DMS 273 treated with DMSO at 0.1 percent for 48 hours (cell line): ENCODE data around the gene HDDC2.

Experiments used
- DNase-seq: peaks from one replicate; lab custom pipeline; 2025; lab: John Stamatoyannopoulos, UW

Gene HDDC2, protein sequence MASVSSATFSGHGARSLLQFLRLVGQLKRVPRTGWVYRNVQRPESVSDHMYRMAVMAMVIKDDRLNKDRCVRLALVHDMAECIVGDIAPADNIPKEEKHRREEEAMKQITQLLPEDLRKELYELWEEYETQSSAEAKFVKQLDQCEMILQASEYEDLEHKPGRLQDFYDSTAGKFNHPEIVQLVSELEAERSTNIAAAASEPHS

DNA sequence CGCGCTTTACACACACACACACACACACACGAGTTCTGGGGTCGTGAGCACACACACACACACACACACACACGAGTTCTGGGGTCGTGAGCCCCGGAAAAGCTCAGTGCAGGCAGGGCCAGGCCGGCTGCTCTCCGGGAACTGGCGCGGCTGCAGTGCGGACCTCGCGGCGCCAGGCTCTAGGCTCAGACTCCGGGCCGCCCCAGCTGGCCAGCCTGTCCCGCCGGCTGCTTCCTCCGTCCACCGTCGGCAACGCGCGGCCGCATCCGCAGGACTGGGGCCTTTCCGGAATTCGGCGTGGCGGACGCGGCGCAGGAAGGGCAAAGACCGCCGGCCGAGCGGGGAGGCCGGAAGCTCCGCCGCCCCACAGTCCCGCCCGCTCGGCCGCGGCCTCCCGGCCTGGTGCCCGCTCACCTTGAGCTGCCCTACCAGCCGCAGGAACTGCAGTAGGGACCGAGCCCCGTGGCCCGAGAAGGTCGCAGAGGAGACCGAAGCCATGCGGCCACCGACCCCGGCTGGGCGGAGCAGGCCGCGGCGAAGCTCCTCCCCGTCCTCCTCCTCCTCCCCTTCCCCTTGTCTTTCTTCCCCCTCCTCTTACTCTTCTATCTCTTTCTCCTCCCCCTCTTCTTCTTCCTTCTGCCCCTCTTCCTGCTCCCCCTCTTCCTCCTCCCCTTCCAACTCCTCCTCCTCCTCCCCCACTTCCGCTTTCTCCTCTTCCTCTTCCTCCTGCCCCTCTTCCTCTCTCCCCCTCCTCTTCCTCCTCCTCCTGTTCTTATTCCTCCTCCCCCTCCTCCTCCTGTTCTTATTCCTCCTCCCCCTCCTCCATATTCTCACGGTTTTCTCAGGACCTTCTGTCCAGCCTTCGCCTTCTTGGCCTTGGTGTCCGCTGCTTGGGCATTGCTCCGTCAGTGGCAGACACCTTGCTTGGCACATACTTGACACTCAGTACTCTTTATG, at the start of gene HDDC2:
HDDC2 (minus strand) TSS at position 533 of the 957 bp plus-strand sequence; CDS start at position 498, 35 bp downstream.
- DNase-seq: peak; percentile 65

DNA sequence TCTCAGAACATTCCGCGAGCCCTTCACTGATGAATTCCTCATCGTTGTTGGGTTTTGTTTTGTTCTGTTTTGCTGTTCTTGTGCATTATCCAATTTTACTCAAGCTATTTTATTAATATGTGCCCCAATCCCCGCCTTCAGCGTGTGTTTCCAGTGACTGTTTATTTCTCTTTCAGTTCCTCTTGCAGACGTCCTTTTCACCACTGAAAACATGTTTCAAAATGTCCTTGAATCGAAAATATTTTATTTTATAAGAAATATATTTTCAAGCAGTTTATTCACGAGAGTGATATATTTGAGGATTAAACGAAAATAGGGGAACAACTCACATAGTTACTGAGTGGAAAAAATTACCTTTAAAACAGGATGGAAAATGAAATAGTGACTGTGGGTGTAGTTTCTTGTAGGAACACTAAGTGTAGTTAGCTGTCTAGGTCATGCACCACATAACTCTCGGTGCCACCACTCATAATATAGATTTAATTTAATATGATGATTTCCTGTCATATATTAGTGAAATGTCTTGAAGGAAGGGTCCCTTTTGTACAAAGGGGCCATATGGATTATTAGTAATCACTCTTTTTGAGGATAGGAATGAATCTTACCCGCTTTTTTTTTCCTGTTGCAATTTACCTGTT, 45.3 kb upstream of the HDDC2 start:
- no peak for DNase-seq

DNA sequence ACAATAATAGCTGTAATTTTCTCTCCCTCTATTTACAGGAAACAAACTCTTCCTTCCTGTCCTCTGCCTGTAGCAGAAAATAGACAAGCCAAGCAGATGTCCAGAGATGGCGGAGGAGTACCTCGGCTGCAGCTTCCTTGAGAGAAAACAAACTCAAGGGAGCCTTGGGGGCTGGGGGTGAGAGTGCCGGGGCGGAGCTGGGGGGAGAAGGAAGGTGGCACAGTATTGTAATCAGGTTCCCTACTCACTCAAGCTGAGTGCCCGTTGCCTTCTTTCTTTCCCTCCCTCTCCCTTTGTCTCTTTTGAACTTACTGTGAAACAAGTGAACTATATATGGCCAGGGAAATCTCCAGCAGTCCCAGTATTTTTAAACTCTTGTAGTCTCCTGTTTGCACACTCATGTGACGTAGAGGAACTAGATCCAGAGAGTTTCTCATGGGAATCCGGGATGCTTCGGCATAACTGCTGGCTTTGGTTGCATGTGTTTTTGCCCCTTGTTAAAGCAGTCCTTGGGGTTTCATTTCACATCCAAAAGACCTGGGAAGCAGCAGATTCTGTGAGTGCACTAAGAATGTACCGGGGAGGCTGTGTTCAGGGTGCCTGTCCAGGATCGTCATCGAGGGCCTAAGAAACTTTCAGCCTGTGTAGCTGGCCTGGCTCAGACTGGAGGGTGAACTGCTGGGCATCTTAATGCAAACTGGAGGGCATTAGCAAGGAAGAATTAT, 44.6 kb upstream of the HDDC2 start:
- no peak for DNase-seq

DNA sequence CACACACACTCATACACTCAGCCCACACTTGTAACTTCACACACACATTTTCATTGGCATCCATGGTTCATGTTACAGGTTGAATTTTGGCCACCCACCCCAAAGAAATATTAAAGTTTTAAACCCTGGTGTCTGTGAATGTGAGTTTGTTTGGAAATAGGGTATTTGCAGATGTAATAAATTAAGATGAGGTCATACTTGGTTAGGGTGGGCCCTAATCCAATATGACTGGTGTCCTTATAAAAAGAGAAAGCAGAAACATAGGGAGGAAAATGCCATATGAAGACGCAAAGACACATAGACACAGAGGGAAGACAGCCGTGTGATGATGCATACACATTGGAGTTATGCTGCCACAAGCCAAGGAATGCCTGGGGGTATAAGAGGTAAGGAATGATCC, 39.7 kb upstream of the HDDC2 start:
- no peak for DNase-seq

DNA sequence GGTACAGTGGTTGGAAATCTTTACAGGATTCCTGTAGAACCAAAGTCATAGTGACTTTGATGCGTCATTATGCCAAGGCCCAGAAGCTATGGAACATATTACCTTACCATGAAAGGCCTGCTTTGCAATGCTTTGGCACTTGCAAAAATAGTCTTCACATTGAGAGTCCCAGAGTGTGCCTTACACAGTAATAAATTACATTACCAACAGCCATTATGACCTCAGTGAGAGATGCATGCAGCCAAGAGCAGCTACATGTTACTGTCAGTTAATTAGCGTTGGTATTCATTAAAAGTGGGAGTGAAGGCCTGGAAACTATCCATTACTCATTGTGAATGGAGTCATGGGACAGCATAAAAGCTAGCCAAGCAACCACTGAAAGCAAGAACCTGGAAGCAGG, 39.2 kb upstream of the HDDC2 start:
- no peak for DNase-seq

DNA sequence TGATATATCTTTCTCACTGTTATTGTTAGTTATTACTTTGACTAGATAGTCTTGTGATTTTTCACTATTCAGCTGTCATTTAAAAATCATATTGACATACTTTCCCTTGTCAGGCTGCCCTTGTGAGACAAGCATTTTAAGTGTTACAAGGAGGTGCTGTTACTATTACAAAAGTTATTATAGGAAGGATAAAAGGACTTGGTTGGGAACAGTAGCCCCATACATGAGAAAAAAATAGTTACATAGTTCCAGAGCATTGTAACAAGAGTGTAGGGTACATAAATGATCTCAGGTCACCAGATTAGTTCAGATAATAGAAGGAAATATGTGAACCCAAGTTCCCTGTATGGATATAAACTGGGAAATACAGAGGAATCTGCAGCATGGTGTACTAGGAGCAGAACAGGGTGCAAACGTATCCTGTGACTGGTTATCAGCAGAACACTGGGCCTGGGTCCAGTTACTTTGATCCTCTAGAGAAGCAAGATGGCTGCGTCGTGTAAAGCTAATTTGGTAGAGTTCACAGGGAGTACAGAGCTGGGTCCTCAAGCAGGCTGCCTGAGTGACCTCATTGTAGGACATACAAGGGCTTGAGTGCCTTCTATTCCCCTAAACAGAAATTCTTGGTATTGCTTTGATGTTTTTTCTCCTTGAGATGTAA, 38.5 kb upstream of the HDDC2 start:
- DNase-seq: no peak

DNA sequence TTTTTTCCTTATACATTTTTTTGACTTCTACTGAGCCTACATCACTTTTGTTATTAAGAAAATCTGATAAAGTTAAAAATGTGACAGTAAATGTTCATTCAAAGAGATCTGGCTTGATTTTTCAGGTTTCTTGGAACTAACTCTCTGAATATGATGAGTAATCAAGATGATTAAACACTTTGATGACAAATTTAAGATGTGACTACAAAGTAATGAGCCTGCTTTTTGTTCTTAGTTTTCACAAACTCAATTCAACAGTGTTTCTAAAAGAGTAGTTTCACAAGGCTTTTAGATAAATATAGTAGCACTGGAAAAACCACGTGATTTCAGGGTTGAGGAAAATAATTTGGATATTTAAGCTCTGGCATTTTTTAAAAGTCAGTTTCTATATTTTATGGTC, 37.9 kb upstream of the HDDC2 start:
- no peak for DNase-seq

DNA sequence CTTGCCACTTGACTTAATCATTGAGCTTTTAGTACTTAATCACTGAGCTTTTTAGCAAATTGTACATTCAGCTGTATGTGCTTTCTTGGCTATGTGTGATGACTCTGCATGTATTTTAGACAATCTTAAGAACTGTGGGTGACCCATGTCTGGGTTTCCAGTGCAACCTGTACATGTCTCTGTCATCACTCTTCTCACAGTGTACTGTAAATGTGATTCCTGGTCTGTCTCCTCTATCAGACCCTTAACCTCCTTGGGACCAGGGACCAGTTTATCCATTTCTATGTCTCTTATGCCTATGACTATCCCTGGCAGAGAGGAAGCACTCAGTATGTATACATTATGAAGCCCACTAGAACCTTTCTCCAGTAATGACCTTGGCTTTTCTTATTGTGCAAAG, 36.6 kb upstream of the HDDC2 start:
- DNase-seq: no peak

DNA sequence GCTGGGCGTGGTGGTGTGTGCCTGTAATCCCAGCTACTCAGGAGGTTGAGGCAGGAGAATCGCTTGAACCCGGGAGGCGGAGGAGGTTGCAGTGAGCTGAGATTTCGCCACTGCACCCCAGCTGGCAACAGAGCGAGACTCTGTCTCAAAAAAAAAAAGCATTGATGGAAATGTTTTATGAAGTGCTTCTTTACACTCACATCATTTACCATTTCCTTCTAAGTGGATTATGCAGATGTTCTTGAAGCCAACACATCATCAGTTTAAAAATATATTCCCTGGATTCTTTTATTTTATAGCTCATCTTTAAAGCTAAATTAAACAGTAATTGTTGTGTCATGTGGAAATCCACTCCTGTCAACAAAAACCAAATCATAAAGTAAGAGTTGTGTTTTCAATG, 35.9 kb upstream of the HDDC2 start:
- no peak for DNase-seq

DNA sequence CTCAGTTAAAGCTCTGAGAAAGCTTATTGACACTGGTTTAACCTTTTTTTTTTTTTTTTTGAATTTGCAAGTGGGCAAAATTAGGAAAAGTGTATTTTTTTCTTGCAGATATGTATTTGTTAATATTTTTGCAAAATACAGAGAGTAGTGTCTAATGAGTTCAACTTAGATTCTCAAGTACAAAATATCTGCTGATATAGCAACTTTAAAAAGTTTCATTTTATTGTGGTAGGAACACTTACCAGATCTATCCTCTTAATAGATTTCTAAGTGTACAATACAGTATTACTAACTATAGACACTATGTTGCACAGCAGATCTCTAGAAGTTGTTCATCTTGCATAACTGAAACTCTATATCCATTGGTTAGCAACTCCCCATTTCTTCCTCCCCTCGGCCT, 30.9 kb upstream of the HDDC2 start:
- DNase-seq: no peak

DNA sequence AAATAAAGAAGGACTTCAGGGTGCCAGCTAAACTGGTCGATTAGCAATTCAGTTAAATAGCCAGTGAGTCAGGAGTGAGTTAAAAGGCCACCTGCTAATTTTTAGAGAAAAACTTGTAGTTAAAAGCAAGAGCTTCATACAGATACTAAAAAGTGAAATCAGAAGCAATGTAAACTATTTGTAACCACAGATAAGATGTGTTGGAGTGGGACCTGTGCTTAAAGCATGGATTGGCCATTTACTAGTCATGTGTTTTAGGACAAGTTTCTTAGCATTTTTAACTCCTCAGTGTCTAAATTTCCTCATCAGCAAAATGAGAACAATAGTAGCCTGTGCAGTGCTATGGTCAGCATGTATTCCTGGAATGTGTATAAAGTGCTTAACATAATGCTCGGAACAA, 23.8 kb upstream of the HDDC2 start:
- no peak for DNase-seq

DNA sequence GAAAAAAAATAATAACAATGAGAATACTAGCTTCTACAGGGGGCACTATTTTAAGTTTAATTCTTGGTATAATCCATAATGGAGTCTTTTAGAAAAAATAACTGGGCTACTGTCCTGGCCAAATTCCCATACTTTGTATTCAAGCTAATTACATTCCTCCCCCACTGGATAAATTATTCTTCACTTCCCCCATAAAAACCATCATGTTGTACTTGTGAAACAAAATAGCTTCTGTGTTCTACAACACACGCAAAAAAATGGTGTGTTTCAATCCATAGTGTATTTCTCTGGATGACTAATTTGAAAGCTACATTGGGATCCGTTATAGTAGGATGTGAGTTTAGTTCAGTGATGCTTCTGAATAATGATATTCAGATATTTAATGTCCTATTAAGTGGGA, 21.6 kb upstream of the HDDC2 start:
- no peak for DNase-seq

DNA sequence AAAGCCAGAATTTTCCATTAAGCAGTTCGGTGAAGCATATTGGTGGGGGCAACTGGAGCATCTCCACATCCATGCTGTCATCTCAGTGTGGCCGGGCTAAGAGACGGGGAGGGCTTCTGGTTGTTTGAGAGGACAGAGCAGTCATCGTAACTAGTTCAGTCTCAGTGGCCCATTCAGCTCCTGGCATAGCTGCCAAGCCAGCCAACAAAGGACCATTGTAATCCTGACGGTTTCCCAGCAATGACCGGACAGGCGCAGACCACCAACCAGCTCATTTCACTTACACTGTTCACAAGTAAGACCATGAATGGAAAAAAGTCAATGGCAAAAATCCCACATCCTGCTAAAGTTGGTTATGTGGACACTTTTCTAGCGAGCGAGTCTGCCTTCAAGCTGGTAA, 14.9 kb upstream of the HDDC2 start:
- DNase-seq: no peak

DNA sequence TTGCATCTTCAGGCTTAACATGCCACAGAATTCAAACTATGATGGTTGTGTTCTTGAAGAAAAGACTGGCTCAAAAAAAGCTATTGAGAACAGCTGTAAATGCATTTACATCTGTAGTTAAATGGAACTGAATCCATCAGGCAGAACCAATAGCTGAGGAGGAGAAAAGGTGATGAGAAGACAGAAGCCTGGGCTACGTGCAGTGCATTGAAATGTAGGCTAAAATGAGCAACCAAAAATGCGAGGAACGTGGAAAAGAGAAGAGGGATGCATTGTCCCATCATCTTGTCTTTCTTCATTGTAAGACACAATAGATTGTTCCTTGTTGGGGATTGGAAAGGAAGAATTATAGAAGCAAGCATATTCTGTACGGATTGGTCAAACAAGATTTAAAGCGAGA, 13.8 kb upstream of the HDDC2 start:
- DNase-seq: no peak

DNA sequence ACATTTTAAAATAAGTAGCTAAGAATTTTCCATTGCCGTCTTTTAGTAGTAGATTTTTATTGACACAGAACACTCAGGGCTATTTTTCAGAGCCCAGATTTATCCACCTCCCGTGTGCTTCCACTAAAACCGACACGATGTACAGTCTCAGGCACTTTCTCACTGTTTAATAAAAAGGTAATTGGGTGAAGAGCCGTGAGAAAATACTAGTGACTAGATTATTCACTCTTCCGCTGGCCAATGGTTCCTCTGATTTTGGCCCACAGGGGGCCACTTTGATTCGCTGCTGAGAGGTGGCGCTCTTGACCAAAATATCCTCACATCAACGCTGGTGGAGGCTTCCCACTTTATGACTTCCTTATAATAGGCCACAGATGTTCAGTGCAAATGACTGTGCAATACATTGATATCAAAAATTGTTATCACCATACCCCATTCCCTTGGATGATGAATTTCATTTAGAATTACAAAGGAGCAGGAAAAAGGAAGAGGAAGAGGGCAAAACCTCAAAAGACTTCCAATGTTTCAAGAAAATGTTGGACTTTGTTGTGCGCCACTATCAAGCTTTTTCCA, 12.3 kb upstream of the HDDC2 start:
- peak; percentile 33 for DNase-seq

DNA sequence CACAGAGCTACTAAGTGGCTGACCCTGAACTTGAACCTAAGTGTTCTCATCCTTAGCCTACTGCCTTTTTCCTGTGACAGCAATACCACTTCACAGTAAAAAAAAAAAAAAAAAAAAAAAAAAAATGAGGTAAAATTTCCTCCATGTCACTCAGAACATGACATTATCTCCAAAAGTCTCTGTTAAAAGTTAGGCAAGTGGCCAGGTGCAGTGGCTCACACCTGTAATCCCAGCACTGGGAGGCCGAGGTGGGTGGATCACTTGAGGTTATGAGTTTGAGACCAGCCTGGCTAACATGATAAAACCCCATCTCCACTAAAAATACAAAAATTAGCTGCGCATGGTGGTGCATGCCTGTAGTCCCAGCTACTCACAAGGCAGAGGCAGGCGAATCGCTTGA, 11.2 kb upstream of the HDDC2 start:
- no peak for DNase-seq

DNA sequence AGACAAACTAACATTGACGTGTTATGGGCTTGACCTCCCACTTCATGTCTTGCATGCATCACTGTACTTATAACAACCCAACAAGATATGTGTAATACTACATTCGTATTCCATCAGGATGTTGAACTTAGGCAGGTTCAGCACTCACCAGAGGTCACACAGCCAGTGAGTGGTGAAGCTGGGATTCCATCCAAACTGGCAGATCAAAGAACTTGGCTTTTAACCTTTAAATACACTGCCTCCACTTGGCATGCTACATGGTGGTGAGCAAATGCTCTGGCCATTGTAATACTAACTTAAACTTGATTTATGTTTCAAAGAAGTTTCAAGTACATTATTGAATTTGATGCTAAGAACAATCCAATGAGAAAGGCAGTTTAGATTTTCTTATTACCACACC, 10.7 kb upstream of the HDDC2 start:
- DNase-seq: no peak

DNA sequence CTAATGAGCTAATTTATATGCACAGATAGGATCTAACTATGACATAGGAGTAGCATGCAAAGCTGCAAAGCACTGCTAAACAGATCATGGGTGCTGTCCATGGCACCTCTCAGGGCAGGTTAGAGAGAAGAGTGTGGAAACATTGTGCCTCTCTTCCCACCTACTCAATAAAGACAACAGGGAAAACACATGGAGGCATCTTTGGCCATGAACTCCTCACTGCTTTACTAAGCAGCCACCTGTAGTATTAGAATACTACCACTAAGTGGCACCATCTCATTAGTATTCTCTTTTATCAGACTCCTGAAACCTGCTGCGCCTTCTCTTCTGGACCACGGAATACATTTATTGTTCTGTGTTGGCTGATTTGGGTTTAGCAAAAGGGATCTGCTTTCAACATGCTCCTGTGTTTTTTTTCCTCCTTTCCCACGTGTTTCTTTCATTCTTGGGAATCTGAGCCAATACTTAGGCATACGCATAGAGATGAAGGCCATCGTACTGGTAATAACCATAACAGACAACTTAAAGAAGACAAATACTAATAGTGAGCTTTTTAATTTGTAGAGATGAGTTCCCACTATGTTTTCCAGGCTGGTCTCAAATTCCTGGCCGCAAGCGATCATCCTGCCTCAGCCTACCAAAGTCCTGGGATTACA, 9.4 kb upstream of the HDDC2 start:
- DNase-seq: peak; percentile 53

DNA sequence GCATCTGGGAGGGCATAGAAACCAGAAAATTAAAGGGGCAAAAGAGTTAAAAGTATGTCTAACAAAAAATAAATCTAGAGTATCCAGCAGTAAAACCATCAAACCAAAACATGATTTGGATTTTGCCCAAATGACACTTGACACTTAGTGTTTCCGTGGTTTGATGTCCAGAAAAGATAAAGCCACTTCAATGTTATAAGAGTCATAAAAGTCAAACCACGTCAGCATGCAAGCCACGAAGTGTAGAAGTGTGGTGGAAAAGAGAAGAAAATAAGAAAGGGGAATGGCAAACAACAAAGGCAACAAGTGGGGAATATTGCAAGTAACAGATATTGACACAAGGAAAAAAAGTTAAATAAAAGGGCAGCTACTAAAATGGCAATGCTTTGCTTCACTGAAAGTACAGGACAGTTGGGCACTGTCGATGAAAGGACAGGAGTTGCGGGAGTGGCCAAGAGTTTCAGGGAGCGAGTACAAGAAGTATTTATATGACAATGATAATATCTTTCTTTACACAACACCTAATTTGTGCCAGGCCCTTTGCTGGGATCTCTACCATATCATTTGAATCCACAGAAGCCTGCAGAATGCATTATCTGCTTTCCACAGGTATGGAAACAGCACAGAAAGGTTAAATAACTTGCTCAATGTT, 6.3 kb upstream of the HDDC2 start:
- no peak for DNase-seq

DNA sequence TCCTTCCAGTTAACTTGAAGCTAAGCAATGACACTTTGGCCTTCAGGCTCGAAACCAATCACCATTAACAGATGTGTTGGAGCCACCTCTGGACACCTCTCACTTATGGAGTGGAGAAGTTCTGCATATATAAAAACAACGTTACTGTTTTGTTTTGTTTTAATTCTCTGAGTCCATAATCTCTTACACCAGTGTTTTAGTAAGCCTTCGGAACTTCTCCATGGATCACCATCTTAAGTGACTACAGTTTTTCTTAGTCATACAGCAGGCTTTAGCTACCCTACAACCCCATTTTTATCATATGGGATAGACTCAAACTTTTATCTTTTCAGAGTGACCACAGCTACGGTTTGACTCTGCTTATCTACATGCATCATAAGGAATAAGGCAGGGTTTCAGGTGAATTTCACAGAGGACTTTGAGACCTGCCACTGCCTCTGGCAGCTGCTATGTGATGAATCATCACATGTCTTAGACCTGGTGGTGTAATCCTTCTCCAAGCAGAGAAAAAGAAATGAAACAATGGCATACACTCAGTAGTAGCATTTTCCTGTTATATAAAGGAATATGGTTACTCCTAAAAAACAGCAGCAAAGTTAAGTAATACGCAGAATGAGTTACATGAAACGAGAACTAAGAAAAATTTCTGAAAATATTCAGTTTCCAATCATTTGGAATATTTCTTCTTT, 5.5 kb upstream of the HDDC2 start:
- no peak for DNase-seq
